SU-DHL-6 (cell line): Measurements from ENCODE around the gene SUSD6.
A peak's percentile ranks its signal among the peaks of the same experiment; 100 is the strongest.

Experiments used
- H2AFZ ChIP-seq: fragments of 200-600 bp; sonication (generic); 2 replicates; pipeline ENCODE4 v1.6.1; 2014; ENCODE audit warnings: low read depth, mild to moderate bottlenecking, moderate library complexity, mixed read lengths, antibody characterized with exemption, low read length; ENCODE audit not compliant: severe bottlenecking
- H3F3A ChIP-seq: fragments of 200-600 bp; shearing (Covaris generic); 2 replicates; pipeline ENCODE4 v1.6.0; 2016; ENCODE audit warnings: antibody characterized with exemption, mild to moderate bottlenecking; ENCODE audit not compliant: insufficient read depth
- H3K27ac ChIP-seq: fragments of 200-600 bp; sonication (generic); 2 replicates; pipeline ENCODE4 v1.5.1; 2016; ENCODE audit warnings: low read depth, mild to moderate bottlenecking, low read length, moderate library complexity, mixed read lengths
- H3K27me3 ChIP-seq: fragments of 200-600 bp; sonication (generic), shearing (Covaris generic); 2 replicates; pipeline ENCODE4 v1.6.0; 2014; ENCODE audit warnings: mild to moderate bottlenecking, low read length
- H3K36me3 ChIP-seq: fragments of 200-600 bp; sonication (generic); 2 replicates; pipeline ENCODE4 v1.6.1; 2014; ENCODE audit warnings: mild to moderate bottlenecking, low read length, mixed read lengths
- H3K4me2 ChIP-seq: fragments of 300-600, 200-600 bp; shearing (Covaris generic), sonication (generic); 2 replicates; pipeline ENCODE4 v1.6.0; 2014; ENCODE audit warnings: low read length, low read depth, mild to moderate bottlenecking; ENCODE audit not compliant: poor library complexity, severe bottlenecking
- H3K4me3 ChIP-seq: fragments of 200-600 bp; sonication (generic); 2 replicates; pipeline ENCODE4 v1.5.1; 2014; ENCODE audit warnings: antibody characterized with exemption, low read length, mild to moderate bottlenecking, mixed read lengths; ENCODE audit not compliant: insufficient read depth, poor library complexity, severe bottlenecking
- H3K79me2 ChIP-seq: fragments of 200-600 bp; sonication (generic); 2 replicates; pipeline ENCODE4 v1.6.1; 2014; ENCODE audit warnings: mild to moderate bottlenecking, low read length, moderate library complexity; ENCODE audit not compliant: insufficient read depth
- H3K9ac ChIP-seq: fragments of 200-600 bp; sonication (generic); 2 replicates; pipeline ENCODE4 v1.7.0; 2014; ENCODE audit warnings: mild to moderate bottlenecking, low read length
- H3K9me2 ChIP-seq: fragments of 200-600 bp; sonication (generic); replicated peaks from 2 replicates; pipeline ENCODE4 v1.6.1; 2014; ENCODE audit warnings: low read length; ENCODE audit not compliant: insufficient read depth
- H3K9me3 ChIP-seq: fragments of 200-600 bp; sonication (generic); 2 replicates; pipeline ENCODE4 v1.6.1; 2014; ENCODE audit warnings: low read length, mixed read lengths; ENCODE audit not compliant: insufficient read depth
- H4K20me1 ChIP-seq: fragments of 200-600 bp; sonication (generic); 2 replicates; pipeline ENCODE4 v1.6.1; 2014; ENCODE audit warnings: low read depth, mild to moderate bottlenecking, antibody characterized with exemption, low read length, moderate library complexity, mixed read lengths
- CTCF ChIP-seq: fragments of 200-600 bp; sonication (generic); IDR thresholded peaks from one replicate; pipeline ENCODE4 v1.5.1; 2017; ENCODE audit warnings: antibody characterized with exemption, mild to moderate bottlenecking, low read length, moderate library complexity; ENCODE audit not compliant: insufficient read depth, poor library complexity, severe bottlenecking
- EZH2phosphoT487 ChIP-seq: fragments of 200-600 bp; sonication (generic), shearing (Covaris generic); conservative IDR thresholded peaks from 2 replicates; pipeline ENCODE4 v1.6.1; 2018; ENCODE audit warnings: mild to moderate bottlenecking, antibody characterized with exemption, low read length, moderate library complexity, mixed read lengths

Gene SUSD6

GRCh38 chr14:69610020-69610873 lies 1.1 kb upstream of the SUSD6 start:
- H4K20me1 ChIP-seq, result no peaks in the 10 kb centered on the region
- H3K27ac ChIP-seq, result peak overlapping the region; percentile 43
- H3K9me3 ChIP-seq, result no peaks in the 10 kb centered on the region
- no peaks in the 10 kb centered on the region for H3K36me3 ChIP-seq
- H3K9ac ChIP-seq, result peak overlapping the region; percentile 59
- peak overlapping the region; percentile 65 for H2AFZ ChIP-seq
- peaks cover 18% of the 10 kb centered on the region for H3K79me2 ChIP-seq
- H3K4me3 ChIP-seq, result peak overlapping the region; percentile 53
- H3K9me2 ChIP-seq, result no peaks in the 10 kb centered on the region
- no peaks in the 10 kb centered on the region for H3K27me3 ChIP-seq
- TF ChIP-seq CTCF (no peak), EZH2phosphoT487 (no peak)
- peaks cover 29% of the 10 kb centered on the region for H3F3A ChIP-seq
- peak overlapping the region; percentile 70 for H3K4me2 ChIP-seq

- Histone ChIP-seq H3K79me2 (peaks cover 20% of the 10 kb centered on the region), H3K9me3 (no peaks in the 10 kb centered on the region), H3F3A (peaks cover 35% of the 10 kb centered on the region), H4K20me1 (no peaks in the 10 kb centered on the region), H3K36me3 (no peaks in the 10 kb centered on the region), H3K4me2 (peak overlapping the region; percentile 70), H2AFZ (peak overlapping the region; percentile 65), H3K4me3 (peak overlapping the region; percentile 53), H3K9ac (peak overlapping the region; percentile 59), H3K9me2 (no peaks in the 10 kb centered on the region), H3K27me3 (no peaks in the 10 kb centered on the region), H3K27ac (peak overlapping the region; percentile 43)
- TF ChIP-seq CTCF (no peak), EZH2phosphoT487 (no peak)
Measured at GRCh38 chr14:69610874-69611171, 573 bp upstream of the SUSD6 start.

GRCh38 chr14:69612014-69612782 lies 802 bp downstream of the SUSD6 start:
- Histone ChIP-seq H3K4me2 (peak overlapping the region; percentile 91), H3K9me2 (no peaks in the 10 kb centered on the region), H3K4me3 (peak overlapping the region; percentile 66), H3K27ac (peak overlapping the region; percentile 95), H2AFZ (no peak overlapping the region), H3K36me3 (peaks cover 4% of the 10 kb centered on the region; the same call in 1 of the 2 replicates), H3F3A (peaks cover 38% of the 10 kb centered on the region), H3K79me2 (peaks cover 34% of the 10 kb centered on the region), H3K9me3 (no peaks in the 10 kb centered on the region), H3K9ac (peak overlapping the region; percentile 79), H3K27me3 (no peaks in the 10 kb centered on the region), H4K20me1 (peaks cover 4% of the 10 kb centered on the region; the same call in 1 of the 2 replicates)
- no peak for TF ChIP-seq CTCF
- TF ChIP-seq EZH2phosphoT487, result no peak
